Mesothelial cell of epicardium (in vitro differentiated cells): Measurements from ENCODE around the gene CAMTA1. TPM values are rescaled to one million over a fixed set of nuclear protein-coding genes. Genes with fewer than 3 reads are reported as not detected.

Experiments
- DNase-seq, 2 experiments: peaks; one replicate each; pipeline ENCODE4 v3.0.0; 2021; ENCODE audit warnings: low spot score in 2 of 2; ENCODE audit not compliant: unreplicated experiment in 2 of 2
- H3K27ac Mint-ChIP-seq: 2 replicates; pipeline ENCODE4 v1.8.0; 2021; ENCODE audit warnings: mixed read lengths
- H3K27me3 Mint-ChIP-seq: 2 replicates; pipeline ENCODE4 v1.8.0; 2021; ENCODE audit warnings: low read depth, mixed read lengths
- H3K36me3 Mint-ChIP-seq: 2 replicates; pipeline ENCODE4 v1.8.0; 2021; ENCODE audit warnings: mixed read lengths
- H3K4me1 Mint-ChIP-seq: 2 replicates; pipeline ENCODE4 v1.8.0; 2021; ENCODE audit warnings: mixed read lengths
- H3K4me3 Mint-ChIP-seq: 2 replicates; pipeline ENCODE4 v1.8.0; 2021; ENCODE audit warnings: mild to moderate bottlenecking, moderate library complexity, mixed read lengths
- H3K9me3 Mint-ChIP-seq: 2 replicates; pipeline ENCODE4 v1.8.0; 2021; ENCODE audit warnings: mixed read lengths
- total RNA-seq: library from RNA; stranded (reverse); gene quantifications from 3 replicates; pipeline ENCODE4 v1.2.1, GENCODE V29; 2021
- TF ChIP-seq, protein P1 (sequence below): fragments of 200-600 bp; sonication (generic); IDR thresholded peaks from one replicate; pipeline ENCODE4 v1.5.0; 2021; ENCODE audit warnings: antibody characterized with exemption; ENCODE audit not compliant: unreplicated experiment

Gene CAMTA1
- total RNA-seq, 1 donor from 2014 or later, result 70.4 TPM

- Mint-ChIP-seq H3K4me3 (no peak overlapping the region), H3K27me3 (no peaks in the 10 kb centered on the region), H3K9me3 (no peaks in the 10 kb centered on the region), H3K27ac (no peak overlapping the region), H3K36me3 (no peaks in the 10 kb centered on the region), H3K4me1 (peaks cover 5% of the 10 kb centered on the region)
- no peak for DNase-seq
- TF ChIP-seq, protein P1, sequence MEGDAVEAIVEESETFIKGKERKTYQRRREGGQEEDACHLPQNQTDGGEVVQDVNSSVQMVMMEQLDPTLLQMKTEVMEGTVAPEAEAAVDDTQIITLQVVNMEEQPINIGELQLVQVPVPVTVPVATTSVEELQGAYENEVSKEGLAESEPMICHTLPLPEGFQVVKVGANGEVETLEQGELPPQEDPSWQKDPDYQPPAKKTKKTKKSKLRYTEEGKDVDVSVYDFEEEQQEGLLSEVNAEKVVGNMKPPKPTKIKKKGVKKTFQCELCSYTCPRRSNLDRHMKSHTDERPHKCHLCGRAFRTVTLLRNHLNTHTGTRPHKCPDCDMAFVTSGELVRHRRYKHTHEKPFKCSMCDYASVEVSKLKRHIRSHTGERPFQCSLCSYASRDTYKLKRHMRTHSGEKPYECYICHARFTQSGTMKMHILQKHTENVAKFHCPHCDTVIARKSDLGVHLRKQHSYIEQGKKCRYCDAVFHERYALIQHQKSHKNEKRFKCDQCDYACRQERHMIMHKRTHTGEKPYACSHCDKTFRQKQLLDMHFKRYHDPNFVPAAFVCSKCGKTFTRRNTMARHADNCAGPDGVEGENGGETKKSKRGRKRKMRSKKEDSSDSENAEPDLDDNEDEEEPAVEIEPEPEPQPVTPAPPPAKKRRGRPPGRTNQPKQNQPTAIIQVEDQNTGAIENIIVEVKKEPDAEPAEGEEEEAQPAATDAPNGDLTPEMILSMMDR, result no peak
Measured at GRCh38 chr1:7449750-7450149, 664.5 kb downstream of the CAMTA1 start.

DNA sequence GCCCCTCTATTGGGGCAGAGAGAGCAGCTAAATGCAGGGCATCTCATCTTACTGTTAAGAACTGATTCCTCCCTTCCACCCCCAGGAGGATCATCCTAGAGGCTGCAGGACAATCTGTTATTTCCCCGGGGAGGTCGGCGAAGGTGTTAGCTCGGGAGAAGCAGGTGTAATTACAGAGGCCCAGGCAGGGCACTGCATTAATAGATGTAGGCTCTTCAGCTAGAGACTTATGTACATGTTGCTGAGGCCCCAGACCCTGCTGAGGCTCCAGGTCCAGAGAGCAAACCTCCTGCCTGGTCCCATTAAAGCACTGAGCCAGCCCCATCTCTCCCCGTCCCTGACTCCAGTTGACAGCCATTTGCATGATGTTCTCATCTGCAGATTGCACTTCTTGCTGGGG is 665.6 kb downstream of the CAMTA1 start:
- no peak for DNase-seq
- TF ChIP-seq, protein P1, result no peak
- Mint-ChIP-seq H3K27ac (no peak overlapping the region), H3K4me1 (peaks cover 15% of the 10 kb centered on the region), H3K27me3 (no peaks in the 10 kb centered on the region), H3K9me3 (no peaks in the 10 kb centered on the region), H3K4me3 (no peak overlapping the region), H3K36me3 (no peaks in the 10 kb centered on the region)

GRCh38 chr1:7453038-7453437 is 667.8 kb downstream of the CAMTA1 start:
- TF ChIP-seq, protein P1, result no peak
- H3K9me3 Mint-ChIP-seq, result no peaks in the 10 kb centered on the region
- H3K27ac Mint-ChIP-seq, result no peak overlapping the region
- H3K4me3 Mint-ChIP-seq, result no peak overlapping the region
- no peak for DNase-seq
- no peaks in the 10 kb centered on the region for H3K27me3 Mint-ChIP-seq
- no peaks in the 10 kb centered on the region for H3K36me3 Mint-ChIP-seq
- H3K4me1 Mint-ChIP-seq, result peaks cover 31% of the 10 kb centered on the region

DNA sequence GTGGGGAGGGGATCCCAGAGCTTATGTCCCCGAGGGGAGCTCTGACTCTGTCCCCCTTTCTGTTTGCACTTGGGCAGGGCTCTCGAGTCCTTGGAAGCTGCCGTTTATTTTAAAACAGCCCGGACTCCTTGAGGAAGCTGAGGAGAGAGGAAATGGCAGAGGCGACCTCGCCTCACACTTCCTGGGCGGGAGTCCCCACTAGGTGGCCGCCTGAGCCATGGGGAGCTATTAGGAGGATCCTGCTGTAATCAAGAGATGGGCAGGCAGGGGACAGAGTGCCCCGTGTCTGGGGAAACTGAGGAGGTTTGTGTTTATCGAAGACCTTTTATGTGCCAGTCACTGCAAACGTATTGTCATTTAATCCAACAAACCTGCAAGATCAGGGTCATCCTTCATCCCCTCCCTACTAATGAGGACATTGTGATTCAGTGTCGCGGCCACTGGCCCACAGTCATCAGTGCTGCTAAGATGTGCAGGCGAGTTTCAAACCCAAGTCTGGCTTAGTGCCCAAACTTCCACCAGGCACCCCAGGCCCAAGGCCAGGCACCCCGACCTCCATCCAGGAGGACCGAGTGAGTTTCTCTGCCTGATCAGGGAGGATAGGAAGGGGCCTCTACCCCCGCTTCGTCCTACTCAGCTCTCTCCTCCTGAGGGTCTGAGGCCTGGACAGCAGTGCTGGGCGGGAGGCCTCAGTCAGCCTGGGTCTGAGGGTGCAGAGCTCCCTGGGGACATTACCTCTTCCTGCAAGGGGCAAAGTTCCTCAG is 669.0 kb downstream of the CAMTA1 start:
- no peak for DNase-seq

DNA sequence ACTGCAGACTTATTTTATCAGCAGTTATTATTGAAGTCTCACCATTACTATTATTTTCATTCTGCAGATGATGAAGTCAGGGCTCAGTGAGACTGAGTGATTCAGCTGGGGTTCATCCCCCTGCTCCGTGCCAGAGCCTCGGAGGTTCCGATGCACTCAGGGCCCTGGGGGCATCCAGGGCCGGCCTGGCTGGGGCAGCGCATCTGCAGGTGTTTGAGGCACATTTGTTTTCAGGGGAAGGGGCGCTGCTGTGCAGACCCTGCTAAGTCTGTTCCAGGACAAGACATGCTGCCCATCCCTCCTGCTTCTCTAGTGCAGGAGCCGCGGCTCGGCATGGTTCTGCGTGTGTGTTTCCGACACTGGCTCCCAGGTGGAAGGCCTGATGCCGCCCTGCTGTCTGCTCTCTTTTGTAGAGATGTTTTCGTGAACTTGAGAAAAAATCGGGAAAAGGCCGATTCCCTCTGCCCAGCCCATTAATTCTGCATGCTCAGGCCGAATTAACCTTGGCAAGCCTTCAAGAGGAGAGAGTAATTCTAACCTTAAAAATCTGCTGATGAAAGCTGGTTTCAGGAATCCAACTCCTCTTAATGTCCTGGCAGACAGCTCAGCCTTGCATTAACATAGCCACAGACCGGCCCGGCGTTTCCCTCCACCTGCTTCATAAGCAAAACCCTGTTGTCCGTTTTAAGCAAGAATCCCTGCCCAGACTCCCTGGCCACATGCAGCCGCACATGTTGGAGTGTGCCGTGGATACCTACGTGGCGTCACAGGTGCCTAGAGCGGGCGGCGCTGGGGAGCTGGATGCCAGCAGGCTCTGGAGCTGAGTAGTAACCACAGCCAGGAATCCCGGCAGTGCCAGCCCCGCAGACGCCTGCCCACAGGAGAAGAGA is 669.9 kb downstream of the CAMTA1 start:
- Mint-ChIP-seq H3K27me3 (no peaks in the 10 kb centered on the region), H3K9me3 (no peaks in the 10 kb centered on the region), H3K4me1 (peaks cover 32% of the 10 kb centered on the region), H3K4me3 (no peak overlapping the region), H3K36me3 (no peaks in the 10 kb centered on the region), H3K27ac (no peak overlapping the region)
- TF ChIP-seq, protein P1, result no peak
- DNase-seq, result no peak

More for the DNA sequence above, 669.0 kb downstream of the CAMTA1 start:
- H3K27ac Mint-ChIP-seq, result no peak overlapping the region
- H3K4me1 Mint-ChIP-seq, result peaks cover 32% of the 10 kb centered on the region
- H3K9me3 Mint-ChIP-seq, result no peaks in the 10 kb centered on the region
- TF ChIP-seq, protein P1, result no peak
- H3K36me3 Mint-ChIP-seq, result no peaks in the 10 kb centered on the region
- no peak overlapping the region for H3K4me3 Mint-ChIP-seq
- no peaks in the 10 kb centered on the region for H3K27me3 Mint-ChIP-seq
